Activated CD8-positive, alpha-beta T cell treated with anti-CD3 and anti-CD28 coated beads for 36 hours (primary cell): ENCODE measurements around the gene SCN4A. TPM values are rescaled to one million over a fixed set of nuclear protein-coding genes. Genes with fewer than 3 reads are reported as not detected.

ENCODE experiments used
- ATAC-seq: fragments of 200-7000 bp; cut with Tn5 transposase; one replicate; pipeline ENCODE4 v1.10.0; 2021; ENCODE audit warnings: mild to moderate bottlenecking, moderate library complexity
- CTCF ChIA-PET: fragments of 350-600 bp; sonication (Branson Sonifier 250); formaldehyde crosslinking; loops from one replicate; lab custom pipeline; 2021; ENCODE audit warnings: antibody characterized with exemption; lab: Charles Lee
- POLR2A ChIA-PET: fragments of 350-600 bp; sonication (Branson Sonifier 250); formaldehyde crosslinking; loops from one replicate; lab custom pipeline; 2021; ENCODE audit warnings: antibody characterized with exemption; lab: Charles Lee
- DNase-seq: peaks from one replicate; pipeline ENCODE4 v3.0.0-alpha.2; 2020
- H3K27ac Mint-ChIP-seq: one replicate; pipeline ENCODE4 v1.8.0; 2021; ENCODE audit warnings: mild to moderate bottlenecking, mixed read lengths
- H3K27me3 Mint-ChIP-seq: one replicate; pipeline ENCODE4 v1.8.0; 2021; ENCODE audit warnings: mixed read lengths
- H3K36me3 Mint-ChIP-seq: one replicate; pipeline ENCODE4 v1.8.0; 2021; ENCODE audit warnings: low read depth, mixed read lengths
- H3K4me1 Mint-ChIP-seq: one replicate; pipeline ENCODE4 v1.8.0; 2021; ENCODE audit warnings: low read depth, mixed read lengths
- H3K4me3 Mint-ChIP-seq: one replicate; pipeline ENCODE4 v1.8.0; 2021; ENCODE audit warnings: mild to moderate bottlenecking, moderate library complexity, mixed read lengths
- H3K9me3 Mint-ChIP-seq: one replicate; pipeline ENCODE4 v1.8.0; 2021; ENCODE audit warnings: mixed read lengths
- CTCF ChIP-seq: fragments of 200-600 bp; IDR thresholded peaks from one replicate; pipeline ENCODE4 v1.8.0; 2022; ENCODE audit warnings: antibody characterized with exemption, mild to moderate bottlenecking
- intact Hi-C: fragments of 100-400 bp; cut with micrococcal nuclease; formaldehyde crosslinking; loops from one replicate; pipeline ENCODE4 v1.10.0; 2022
- total RNA-seq, 2 experiments: library from RNA; stranded (reverse); gene quantifications; one replicate each; pipeline ENCODE4 v1.2.3, GENCODE V29; 2021

SCN4A gene
- total RNA-seq, 2 experiments from 2014 or later, result 0.20 to 0.23 TPM

DNA sequence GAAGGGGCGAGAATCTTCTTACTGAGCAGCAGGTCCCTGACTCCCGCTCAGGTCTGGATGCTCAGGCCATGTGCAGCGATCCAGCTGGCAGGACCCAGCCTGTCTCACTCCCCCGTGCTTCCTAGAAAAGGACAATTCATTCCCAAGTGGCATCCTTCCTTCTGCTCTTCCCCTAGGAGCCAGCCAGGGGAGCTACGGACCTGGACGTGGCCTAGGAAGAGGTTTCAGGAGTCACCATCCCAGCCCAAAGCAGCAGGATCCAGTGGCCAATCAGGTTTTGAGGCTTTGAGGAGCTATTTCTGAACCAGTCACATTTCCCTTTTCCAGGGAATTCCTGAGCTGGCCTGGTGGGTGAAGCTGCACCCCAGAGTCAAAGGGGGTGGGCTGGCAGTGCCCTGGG lies 32.8 kb downstream of the SCN4A start:
- no peak for ATAC-seq
- DNase-seq, result no peak
- Mint-ChIP-seq H3K36me3 (no peaks in the 10 kb centered on the region), H3K27ac (no peak overlapping the region), H3K4me1 (no peaks in the 10 kb centered on the region), H3K9me3 (no peaks in the 10 kb centered on the region), H3K27me3 (no peaks in the 10 kb centered on the region), H3K4me3 (no peak overlapping the region)
- no peak for TF ChIP-seq CTCF
- intact Hi-C loops, result no loop called here
- POLR2A ChIA-PET, result interaction anchor here (1.6 kb wide), 1 partner anchor 80 kb away, joined by 4 read pairs; no protein-coding TSS in a partner anchor
- CTCF ChIA-PET, result interaction anchor here (0.6 to 2.8 kb wide), 5 partner anchors 11 to 73 kb away, joined by 3 to 11 read pairs (median 3); partner anchors contain the start of gene GH1

GRCh38 chr17:63939401-63939800 lies 33.3 kb downstream of the SCN4A start:
- H3K4me1 Mint-ChIP-seq, result no peaks in the 10 kb centered on the region
- ChIA-PET POLR2A (interaction anchor here (1.6 kb wide), 1 partner anchor 80 kb away, joined by 4 read pairs; no protein-coding TSS in a partner anchor), CTCF (interaction anchor here (0.7 to 2.8 kb wide), 3 partner anchors 11 to 51 kb away, joined by 3 to 11 read pairs (median 3); partner anchors contain the start of gene GH1)
- no peaks in the 10 kb centered on the region for H3K27me3 Mint-ChIP-seq
- no peak for DNase-seq
- intact Hi-C loops, result no loop called here
- no peaks in the 10 kb centered on the region for H3K36me3 Mint-ChIP-seq
- H3K27ac Mint-ChIP-seq, result no peak overlapping the region
- TF ChIP-seq CTCF, result no peak
- no peak overlapping the region for H3K4me3 Mint-ChIP-seq
- no peaks in the 10 kb centered on the region for H3K9me3 Mint-ChIP-seq
- ATAC-seq, result no peak

DNA sequence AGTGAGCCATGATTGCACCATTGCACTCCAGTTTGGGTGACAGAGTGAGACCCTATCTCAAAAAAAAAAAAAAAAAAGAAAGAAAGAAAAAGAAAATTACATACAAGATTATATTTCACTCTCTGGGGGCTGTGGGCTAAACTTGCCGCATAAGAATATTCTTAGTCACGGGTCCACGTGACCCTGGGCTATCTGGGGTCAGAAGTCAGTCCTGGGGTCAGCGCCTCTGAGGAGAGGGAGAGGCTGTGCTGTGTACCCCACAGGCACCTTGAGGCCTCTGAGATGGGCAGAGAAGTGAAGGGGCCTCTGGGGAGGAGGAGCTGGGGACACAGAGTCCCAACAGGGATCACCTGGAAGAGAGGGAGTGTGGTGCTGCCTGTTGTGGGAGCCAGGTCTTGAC lies 34.8 kb downstream of the SCN4A start:
- Mint-ChIP-seq H3K36me3 (no peaks in the 10 kb centered on the region), H3K4me1 (peaks cover 1% of the 10 kb centered on the region), H3K27ac (no peak overlapping the region), H3K27me3 (no peaks in the 10 kb centered on the region), H3K9me3 (no peaks in the 10 kb centered on the region), H3K4me3 (no peak overlapping the region)
- no peak for DNase-seq
- CTCF ChIA-PET, result interaction anchor here (0.6 to 2.2 kb wide), 4 partner anchors 8 to 52 kb away, joined by 3 to 9 read pairs (median 5); no protein-coding TSS in a partner anchor
- TF ChIP-seq CTCF, result no peak
- POLR2A ChIA-PET, result no interaction called here
- ATAC-seq, result no peak
- intact Hi-C loops, result no loop called here

DNA sequence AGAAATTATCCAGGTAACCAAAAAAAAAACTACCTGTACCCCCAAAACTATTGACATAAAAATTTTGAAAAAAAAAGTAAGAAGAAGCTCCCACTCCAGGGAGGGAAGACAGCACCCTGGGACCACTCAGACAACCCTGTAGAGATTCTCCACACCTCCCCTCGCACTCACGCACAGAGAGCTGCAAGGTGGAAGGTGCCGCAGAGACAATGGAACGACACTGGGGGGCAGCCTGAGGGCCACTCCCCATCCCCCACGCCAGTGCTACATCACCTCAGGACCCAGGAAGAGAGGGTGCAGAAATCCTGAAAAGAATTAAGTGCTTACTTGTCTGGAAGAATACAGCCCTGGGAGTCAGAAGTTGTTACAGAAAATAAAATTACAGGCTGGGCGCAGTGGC lies 35.4 kb downstream of the SCN4A start:
- POLR2A ChIA-PET, result no interaction called here
- no peak overlapping the region for H3K4me3 Mint-ChIP-seq
- TF ChIP-seq CTCF, result no peak
- H3K27me3 Mint-ChIP-seq, result no peaks in the 10 kb centered on the region
- CTCF ChIA-PET, result interaction anchor here (1.5 to 2.2 kb wide), 2 partner anchors 9 to 18 kb away, joined by 5 to 9 read pairs; no protein-coding TSS in a partner anchor
- no peak overlapping the region for H3K27ac Mint-ChIP-seq
- intact Hi-C loops, result no loop called here
- peaks cover 6% of the 10 kb centered on the region for H3K4me1 Mint-ChIP-seq
- ATAC-seq (no peak), DNase-seq (no peak)
- no peaks in the 10 kb centered on the region for H3K36me3 Mint-ChIP-seq
- no peaks in the 10 kb centered on the region for H3K9me3 Mint-ChIP-seq

DNA sequence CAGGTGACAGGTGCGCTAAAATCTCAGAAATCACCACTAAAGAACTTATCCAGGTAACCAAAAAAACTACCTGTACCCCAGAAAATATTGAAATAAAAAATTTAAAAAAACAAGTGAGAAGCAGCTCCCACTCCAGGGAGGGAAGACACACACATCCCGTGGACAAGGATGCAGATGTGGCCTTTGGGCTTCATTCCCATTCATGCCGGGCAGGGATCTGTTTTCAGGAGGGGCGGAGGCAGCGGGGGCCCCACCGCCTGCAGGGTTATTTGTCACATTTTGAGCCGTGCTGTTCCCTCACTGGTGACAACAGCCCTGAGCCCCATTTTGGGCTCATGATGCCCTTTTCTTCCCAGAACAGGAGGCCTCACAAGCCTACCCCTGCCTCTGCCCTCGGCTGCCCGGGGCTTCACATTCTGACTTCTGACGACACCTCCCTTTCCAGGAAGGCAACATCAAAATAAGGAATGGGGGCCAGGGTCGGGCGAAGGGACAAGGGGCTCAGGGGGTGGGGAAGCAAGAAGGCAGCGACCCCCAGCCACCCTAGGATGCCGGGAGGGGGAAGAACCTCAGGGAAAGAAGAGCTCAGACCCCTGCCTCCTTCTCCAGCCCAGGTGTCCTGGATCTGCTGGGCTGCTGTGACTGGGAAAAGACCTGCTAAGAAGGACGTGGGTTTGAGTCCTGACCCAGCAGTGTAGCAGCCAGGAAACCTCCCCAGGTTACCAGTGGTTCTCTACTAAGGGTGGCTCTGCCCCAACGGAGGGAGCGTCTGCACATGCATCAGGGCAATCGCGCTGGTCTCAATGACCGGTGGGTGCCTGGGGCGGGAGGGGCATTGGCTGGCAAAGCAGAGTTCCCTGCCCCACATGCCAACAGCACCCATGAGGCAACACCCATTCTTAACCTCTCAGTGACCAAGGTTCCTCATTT lies 38.3 kb downstream of the SCN4A start:
- Mint-ChIP-seq H3K9me3 (no peaks in the 10 kb centered on the region), H3K36me3 (no peaks in the 10 kb centered on the region), H3K4me1 (peaks cover 15% of the 10 kb centered on the region), H3K4me3 (no peak overlapping the region), H3K27me3 (no peaks in the 10 kb centered on the region), H3K27ac (no peak overlapping the region)
- no peak for TF ChIP-seq CTCF
- no peak for ATAC-seq
- ChIA-PET CTCF (interaction anchor here (1.1 to 4.5 kb wide), 9 partner anchors 12 to 92 kb away, joined by 3 to 28 read pairs (median 4); partner anchors contain the start of gene GH1), POLR2A (no interaction called here)
- no peak for DNase-seq
- intact Hi-C loops, result no loop called here
